HCT116 (cell line): ENCODE data around the gene BLNK. TPM values are rescaled to one million over a fixed set of nuclear protein-coding genes. Genes with fewer than 3 reads are reported as not detected.

Experiments
- ATAC-seq: fragments of 200-7000 bp; cut with Tn5 transposase; 2 replicates; pipeline ENCODE4 v1.9.1; 2020; ENCODE audit warnings: mild to moderate bottlenecking, moderate library complexity
- BruUV-seq: library from RNA; stranded (reverse); fragments of 400-500 nt; replicated peaks from 2 replicates; lab custom pipeline; 2021; lab: Mats Ljungman, UMichigan
- CTCF ChIA-PET: fragments of 300-600 bp; sonication (Branson Sonifier 250); formaldehyde crosslinking; loops from one replicate; lab custom pipeline; 2021; ENCODE audit warnings: antibody characterized with exemption; lab: Charles Lee
- POLR2A ChIA-PET: fragments of 300-600, 350-600 bp; sonication (Branson Sonifier 250); formaldehyde crosslinking; loops from one replicate; lab custom pipeline; 2021; ENCODE audit warnings: antibody characterized with exemption; lab: Charles Lee
- RAD21 ChIA-PET, 2 experiments: fragments of 300-600 bp; sonication (Branson Sonifier 250); formaldehyde crosslinking; loops; one replicate each; lab custom pipeline; 2023; ENCODE audit warnings: low total read pairs in 2 of 2; ENCODE audit not compliant: uncharacterized antibody in 2 of 2, unreplicated experiment in 2 of 2, low non-redundant PET in 1 of 2; lab: Charles Lee
- DNase-seq: peaks from one replicate; pipeline ENCODE4 v3.0.0-alpha.2; 2010; ENCODE audit warnings: low read depth, low spot score
- H2AFZ ChIP-seq: fragments of 200-600 bp; shearing (Covaris generic), sonication (generic); 2 replicates; pipeline ENCODE4 v1.6.1; 2017; ENCODE audit warnings: low read depth, mixed run types, mixed read lengths, antibody characterized with exemption, low read length; ENCODE audit not compliant: poor library complexity, severe bottlenecking
- H3K27ac ChIP-seq: 2 replicates; pipeline ENCODE4 v1.5.1; 2012; ENCODE audit warnings: low read depth, low read length
- H3K27me3 ChIP-seq: fragments of 200-600 bp; sonication (generic); 2 replicates; pipeline ENCODE4 v1.6.1; 2016; ENCODE audit warnings: mixed run types, low read length, mixed read lengths; ENCODE audit not compliant: insufficient read depth
- H3K36me3 ChIP-seq, 2 experiments: fragments of 200-500 bp in 1 of 2; fragments of 200-600 bp in 1 of 2; sonication (Bioruptor generic) in 1 of 2; sonication (generic) in 1 of 2; 2 replicates each; pipeline versions ENCODE4 v1.5.1 to v1.6.1; 2014 to 2016; ENCODE audit warnings: low read length in 2 of 2, inconsistent platforms in 1 of 2, mixed read lengths in 1 of 2, mixed run types in 1 of 2; ENCODE audit not compliant: insufficient read depth in 2 of 2, control insufficient read depth in 1 of 2
- H3K4me1 ChIP-seq, 2 experiments: fragments of 200-600 bp in 1 of 2; sonication (generic) in 1 of 2; 2 replicates each; pipeline versions ENCODE4 v1.5.1 to v1.6.1; 2012 to 2017; ENCODE audit warnings: low read length in 2 of 2, inconsistent platforms in 1 of 2, mild to moderate bottlenecking in 1 of 2, mixed read lengths in 1 of 2, mixed run types in 1 of 2, moderate library complexity in 1 of 2; ENCODE audit not compliant: insufficient read depth in 2 of 2, control insufficient read depth in 1 of 2
- H3K4me2 ChIP-seq: fragments of 200-600 bp; sonication (generic); 2 replicates; pipeline ENCODE4 v1.6.1; 2017; ENCODE audit warnings: mixed run types, low read length, mixed read lengths
- H3K4me3 ChIP-seq, 2 experiments: fragments of 200-600 bp in 1 of 2; sonication (generic) in 1 of 2; replicated peaks in 1 of 2; 2 replicates each; pipeline ENCODE4 v1.5.1; 2011 to 2016; ENCODE audit warnings: low read length in 2 of 2, control low read depth in 1 of 2, low read depth in 1 of 2, mild to moderate bottlenecking in 1 of 2, mixed read lengths in 1 of 2, mixed run types in 1 of 2
- H3K79me2 ChIP-seq: fragments of 200-600 bp; sonication (generic); 2 replicates; pipeline ENCODE4 v1.6.1; 2017; ENCODE audit warnings: mild to moderate bottlenecking, mixed run types, low read length, moderate library complexity, mixed read lengths; ENCODE audit not compliant: insufficient read depth
- H3K9ac ChIP-seq: fragments of 200-600 bp; sonication (generic); 2 replicates; pipeline ENCODE4 v1.6.1; 2016; ENCODE audit warnings: low read length, mixed read lengths
- H3K9me2 ChIP-seq: fragments of 200-600 bp; sonication (generic), shearing (Covaris generic); 2 replicates; pipeline ENCODE4 v1.6.1; 2017; ENCODE audit warnings: mixed run types, mild to moderate bottlenecking, moderate library complexity; ENCODE audit not compliant: insufficient read depth
- H3K9me3 ChIP-seq, 2 experiments: fragments of 200-500 bp in 1 of 2; fragments of 200-600 bp in 1 of 2; sonication (Bioruptor generic) in 1 of 2; sonication (generic) in 1 of 2; 2 replicates each; pipeline ENCODE4 v1.6.1; 2014 to 2017; ENCODE audit warnings: low read length in 2 of 2, mixed read lengths in 2 of 2, inconsistent platforms in 1 of 2, low read depth in 1 of 2, mild to moderate bottlenecking in 1 of 2, mixed run types in 1 of 2, moderate library complexity in 1 of 2; ENCODE audit not compliant: control insufficient read depth in 1 of 2, insufficient read depth in 1 of 2
- H4K20me1 ChIP-seq: fragments of 200-600 bp; sonication (generic), shearing (Covaris generic); 2 replicates; pipeline ENCODE4 v1.6.1; 2017; ENCODE audit warnings: mixed run types, mild to moderate bottlenecking, moderate library complexity; ENCODE audit not compliant: insufficient read depth
- ATF3 ChIP-seq: IDR thresholded peaks from 2 replicates; pipeline ENCODE4 v1.6.1; 2012
- CEBPB ChIP-seq: IDR thresholded peaks from 2 replicates; pipeline ENCODE4 v1.6.1; 2012; ENCODE audit warnings: low read depth
- ELF1 ChIP-seq: IDR thresholded peaks from 2 replicates; pipeline ENCODE4 v1.6.1; 2012; ENCODE audit warnings: low read depth, borderline replicate concordance
- EZH2phosphoT487 ChIP-seq: fragments of 200-600 bp; IDR thresholded peaks from 2 replicates; pipeline ENCODE4 v1.6.1; 2018; ENCODE audit warnings: antibody characterized with exemption, borderline replicate concordance
- FOSL1 ChIP-seq: IDR thresholded peaks from 2 replicates; pipeline ENCODE4 v1.6.1; 2012; ENCODE audit warnings: low read depth
- JUND ChIP-seq: IDR thresholded peaks from 2 replicates; pipeline ENCODE4 v1.6.1; 2012
- MAX ChIP-seq: IDR thresholded peaks from 2 replicates; pipeline ENCODE4 v1.6.1; 2012
- POLR2AphosphoS5 ChIP-seq: IDR thresholded peaks from 2 replicates; pipeline ENCODE4 v1.6.1; 2011; ENCODE audit warnings: mild to moderate bottlenecking, low read depth, low read length, moderate library complexity
- RAD21 ChIP-seq: IDR thresholded peaks from 2 replicates; pipeline ENCODE4 v1.6.1; 2012; ENCODE audit warnings: low read depth, mild to moderate bottlenecking
- REST ChIP-seq: IDR thresholded peaks from 2 replicates; pipeline ENCODE4 v1.6.1; 2012; ENCODE audit warnings: low read depth
- SIN3A ChIP-seq: IDR thresholded peaks from 2 replicates; pipeline ENCODE4 v1.6.1; 2012; ENCODE audit warnings: low read depth
- TCF7L2 ChIP-seq: IDR thresholded peaks from 2 replicates; pipeline ENCODE4 v1.7.0; 2011; ENCODE audit warnings: borderline replicate concordance, inconsistent platforms; ENCODE audit not compliant: insufficient read depth, insufficient read length; ENCODE audit errors: extremely low read depth
- intact Hi-C: fragments of 100-400 bp; cut with micrococcal nuclease; formaldehyde crosslinking; loops from 2 replicates; pipeline ENCODE4 v1.10.0; 2022
- total RNA-seq: library from RNA; stranded (reverse); gene quantifications from one replicate; pipeline ENCODE4 v1.2.1, GENCODE V29; 2021; ENCODE audit not compliant: unreplicated experiment

Gene BLNK
- total RNA-seq, 1 experiment from 2014 or later, result 0.59 TPM

GRCh38 chr10:96168546-96168945, 102.8 kb downstream of the BLNK start (continued):
- TF ChIP-seq FOSL1, result no peak
- TF ChIP-seq RAD21, result no peak
- TF ChIP-seq ATF3, result no peak
- no peak for TF ChIP-seq CEBPB
- no peak for TF ChIP-seq POLR2AphosphoS5
- TF ChIP-seq JUND, result no peak
- TF ChIP-seq TCF7L2, result no peak
- TF ChIP-seq SIN3A, result no peak

GRCh38 chr10:96165726-96166125, 105.6 kb downstream of the BLNK start:
- 0 out of 4 replicates have a peak, but pooled peaks cover 0 to 5% of the 10 kb centered on the region in 2 experiments for H3K9me3 ChIP-seq
- H3K36me3 ChIP-seq, result peaks cover 0 to 11% of the 10 kb centered on the region in 2 experiments; a peak in 1 of 4 replicates
- H4K20me1 ChIP-seq, result no peaks in the 10 kb centered on the region
- intact Hi-C loops, result no loop called here
- no peak overlapping the region for H3K9ac ChIP-seq
- no peak overlapping the region for H3K27ac ChIP-seq
- no peak overlapping the region for H2AFZ ChIP-seq
- no peak overlapping the region for H3K4me3 ChIP-seq
- H3K4me2 ChIP-seq, result no peak overlapping the region
- no peak for DNase-seq
- TF ChIP-seq REST (no peak), EZH2phosphoT487 (no peak), ELF1 (no peak), POLR2AphosphoS5 (no peak), MAX (no peak)
- ChIA-PET POLR2A (no interaction called here), CTCF (no interaction called here), RAD21 (no interaction called here)
- no peaks in the 10 kb centered on the region for H3K79me2 ChIP-seq
- BruUV-seq, result no TSS peak
- no peaks in the 10 kb centered on the region for H3K4me1 ChIP-seq
- ATAC-seq, result no peak
- no peaks in the 10 kb centered on the region for H3K9me2 ChIP-seq
- no peaks in the 10 kb centered on the region for H3K27me3 ChIP-seq
